H1 (cell line): ENCODE results near the gene BHLHE23. TPM values are rescaled to one million over a fixed set of nuclear protein-coding genes. Genes with fewer than 3 reads are reported as not detected.

Source experiments
- CTCF ChIA-PET: fragments of 300-600 bp; sonication (Branson Sonifier 250); formaldehyde crosslinking; loops from one replicate; lab custom pipeline; 2021; ENCODE audit not compliant: partially characterized antibody; lab: Charles Lee
- POLR2A ChIA-PET: fragments of 300-600 bp; sonication (Branson Sonifier 250); formaldehyde crosslinking; loops from one replicate; lab custom pipeline; 2021; ENCODE audit warnings: inconsistent platforms; ENCODE audit not compliant: partially characterized antibody; lab: Charles Lee
- DNase-seq, 2 experiments: peaks; one replicate each; pipeline versions ENCODE4 v3.0.0 to v3.0.0-alpha.2; 2010 to 2022; ENCODE audit warnings: low spot score in 2 of 2, low read depth in 1 of 2, mixed read lengths in 1 of 2
- FAIRE-seq: peaks from 2 replicates; lab custom pipeline; 2011; peaks lifted over from hg19 to GRCh38; lab: Jason Lieb, UNC
- H2AFZ ChIP-seq: 2 replicates; pipeline ENCODE4 v1.8.1; 2012; ENCODE audit warnings: low read length, inconsistent platforms
- H2AK5ac ChIP-seq: 2 replicates; pipeline ENCODE4 v1.6.1; 2013; ENCODE audit warnings: low read depth, low read length
- H2BK120ac ChIP-seq: replicated peaks from 2 replicates; pipeline ENCODE3; 2013; ENCODE audit warnings: low read depth, low read length, inconsistent platforms
- H2BK12ac ChIP-seq: 2 replicates; pipeline ENCODE4 v1.6.1; 2013; ENCODE audit warnings: low read depth, low read length
- H2BK15ac ChIP-seq: 2 replicates; pipeline ENCODE4 v1.6.1; 2013; ENCODE audit warnings: low read length
- H2BK20ac ChIP-seq: 2 replicates; pipeline ENCODE4 v1.6.1; 2013; ENCODE audit warnings: low read length
- H2BK5ac ChIP-seq: 2 replicates; pipeline ENCODE4 v1.6.1; 2013; ENCODE audit warnings: low read depth, low read length
- H3K14ac ChIP-seq: 2 replicates; pipeline ENCODE4 v1.6.1; 2013; ENCODE audit warnings: inconsistent platforms; ENCODE audit not compliant: insufficient read length
- H3K18ac ChIP-seq: 2 replicates; pipeline ENCODE4 v1.6.1; 2013; ENCODE audit warnings: low read length; ENCODE audit errors: extremely low read depth
- H3K23ac ChIP-seq: 2 replicates; pipeline ENCODE4 v1.6.1; 2013; ENCODE audit warnings: inconsistent platforms; ENCODE audit not compliant: insufficient read length
- H3K23me2 ChIP-seq: 2 replicates; pipeline ENCODE4 v1.6.1; 2013; ENCODE audit warnings: low read depth, low read length
- H3K27ac ChIP-seq: 2 replicates; pipeline ENCODE4 v1.6.1; 2011; ENCODE audit warnings: low read depth, low read length, inconsistent platforms
- H3K27me3 ChIP-seq, 4 experiments: replicated peaks in 1 of 4; 1 replicate in 1 of 4; 2 replicates in 3 of 4; pipeline versions ENCODE4 v1.6.1 to v1.8.1; 2011 to 2013; ENCODE audit warnings: low read length in 3 of 4, mild to moderate bottlenecking in 3 of 4, inconsistent platforms in 2 of 4, mixed read lengths in 2 of 4, moderate library complexity in 1 of 4; ENCODE audit not compliant: control insufficient read depth in 3 of 4, insufficient read depth in 3 of 4; ENCODE audit errors: extremely low read depth in 1 of 4
- H3K36me3 ChIP-seq, 4 experiments: 2 replicates each; pipeline versions ENCODE4 v1.6.1 to v1.8.1; 2011 to 2013; ENCODE audit warnings: mild to moderate bottlenecking in 4 of 4, low read length in 3 of 4, moderate library complexity in 2 of 4, control low read depth in 1 of 4, inconsistent platforms in 1 of 4; ENCODE audit not compliant: insufficient read depth in 4 of 4, control insufficient read depth in 2 of 4
- H3K4ac ChIP-seq: replicated peaks from 2 replicates; pipeline ENCODE3; 2013; ENCODE audit warnings: low read length, low read depth, mixed read lengths, inconsistent platforms; ENCODE audit not compliant: insufficient read length
- H3K4me1 ChIP-seq, 4 experiments: replicated peaks in 1 of 4; 1 replicate in 1 of 4; 2 replicates in 3 of 4; pipeline versions ENCODE4 v1.6.1 to v1.8.1; 2011 to 2013; ENCODE audit warnings: low read length in 3 of 4, inconsistent platforms in 2 of 4, mixed read lengths in 1 of 4; ENCODE audit not compliant: insufficient read depth in 4 of 4, control insufficient read depth in 3 of 4
- H3K4me2 ChIP-seq, 2 experiments: 2 replicates each; pipeline versions ENCODE4 v1.6.1 to v1.8.1; 2011 to 2013; ENCODE audit warnings: low read depth in 2 of 2, low read length in 2 of 2, control low read depth in 1 of 2, inconsistent platforms in 1 of 2, mild to moderate bottlenecking in 1 of 2; ENCODE audit not compliant: insufficient read depth in 1 of 2
- H3K4me3 ChIP-seq, 4 experiments: fragments of 200-600, 300-600 bp in 1 of 4; sonication (generic), shearing (Covaris generic), sonication (Bioruptor Twin) in 1 of 4; 2 replicates each; pipeline versions ENCODE4 v1.5.1 to v1.8.1; 2011 to 2016; ENCODE audit warnings: low read length in 4 of 4, low read depth in 3 of 4, control low read depth in 2 of 4, inconsistent platforms in 2 of 4, mild to moderate bottlenecking in 2 of 4, mixed read lengths in 1 of 4, moderate library complexity in 1 of 4; ENCODE audit not compliant: insufficient read depth in 2 of 4; ENCODE audit errors: extremely low read depth in 1 of 4
- H3K56ac ChIP-seq: replicated peaks from 2 replicates; pipeline ENCODE3; 2013; ENCODE audit warnings: low read depth, mild to moderate bottlenecking, mixed read lengths, low read length, inconsistent platforms; ENCODE audit not compliant: insufficient read length
- H3K79me1 ChIP-seq: 2 replicates; pipeline ENCODE4 v1.6.1; 2013; ENCODE audit warnings: low read depth, low read length, control low read depth
- H3K79me2 ChIP-seq, 2 experiments: 2 replicates each; pipeline versions ENCODE4 v1.6.1 to v1.8.1; 2012 to 2013; ENCODE audit warnings: low read length in 2 of 2, mild to moderate bottlenecking in 2 of 2, inconsistent platforms in 1 of 2; ENCODE audit not compliant: insufficient read depth in 2 of 2, control insufficient read depth in 1 of 2
- H3K9ac ChIP-seq, 4 experiments: replicated peaks in 1 of 4; 1 replicate in 1 of 4; 2 replicates in 3 of 4; pipeline versions ENCODE4 v1.6.1 to v1.8.1; 2011 to 2013; ENCODE audit warnings: low read depth in 3 of 4, low read length in 3 of 4, control low read depth in 2 of 4, mild to moderate bottlenecking in 2 of 4, moderate library complexity in 2 of 4, inconsistent platforms in 1 of 4; ENCODE audit errors: extremely low read depth in 1 of 4
- H3K9me3 ChIP-seq, 2 experiments: 2 replicates each; pipeline versions ENCODE4 v1.6.1 to v1.8.1; 2012 to 2013; ENCODE audit warnings: mild to moderate bottlenecking in 2 of 2, moderate library complexity in 2 of 2, control low read depth in 1 of 2, inconsistent platforms in 1 of 2, low read depth in 1 of 2, low read length in 1 of 2, mixed read lengths in 1 of 2; ENCODE audit not compliant: insufficient read depth in 2 of 2
- H4K20me1 ChIP-seq, 2 experiments: replicated peaks in 1 of 2; 2 replicates each; pipeline versions ENCODE3 to v1.8.1; 2011 to 2013; ENCODE audit warnings: inconsistent platforms in 2 of 2, low read length in 2 of 2, mild to moderate bottlenecking in 1 of 2; ENCODE audit not compliant: insufficient read depth in 2 of 2, control insufficient read depth in 1 of 2
- H4K5ac ChIP-seq: 2 replicates; pipeline ENCODE4 v1.6.1; 2013; ENCODE audit warnings: low read length, low read depth, mixed read lengths, inconsistent platforms; ENCODE audit not compliant: insufficient read length
- H4K8ac ChIP-seq: 2 replicates; pipeline ENCODE4 v1.8.0; 2013; ENCODE audit warnings: mild to moderate bottlenecking, moderate library complexity, low read length, inconsistent platforms; ENCODE audit not compliant: insufficient read depth; ENCODE audit errors: extremely low read depth
- H4K91ac ChIP-seq: replicated peaks from 2 replicates; pipeline ENCODE3; 2013; ENCODE audit warnings: low read length, mixed read lengths, inconsistent platforms; ENCODE audit not compliant: insufficient read length
- ASH2L ChIP-seq: fragments of 200-600, 300-600 bp; sonication (generic); IDR thresholded peaks from one replicate; pipeline ENCODE4 v1.7.1; 2017; ENCODE audit warnings: low read length
- BCL11A ChIP-seq, 2 experiments: IDR thresholded peaks; one replicate each; pipeline ENCODE4 v1.6.1; 2011; ENCODE audit warnings: low read depth in 2 of 2, low read length in 2 of 2, mild to moderate bottlenecking in 2 of 2
- BRCA1 ChIP-seq: IDR thresholded peaks from 2 replicates; pipeline ENCODE4 v1.6.1; 2012; ENCODE audit warnings: low read depth, low read length, improper control_type of control experiment
- CREB1 ChIP-seq: IDR thresholded peaks from 2 replicates; pipeline ENCODE4 v1.6.1; 2012; ENCODE audit warnings: inconsistent platforms
- EGR1 ChIP-seq: IDR thresholded peaks from 2 replicates; pipeline ENCODE4 v1.6.1; 2011; ENCODE audit warnings: low read depth, low read length, borderline replicate concordance
- EZH2 ChIP-seq: fragments of 200-600 bp; sonication (generic); IDR thresholded peaks from 2 replicates; pipeline ENCODE4 v1.7.1; 2012; ENCODE audit warnings: low read depth, mild to moderate bottlenecking, moderate library complexity, low read length, inconsistent platforms; ENCODE audit not compliant: severe bottlenecking
- NANOG ChIP-seq: IDR thresholded peaks from 2 replicates; pipeline ENCODE4 v1.6.1; 2011; ENCODE audit warnings: low read length, low read depth, mild to moderate bottlenecking, inconsistent platforms; ENCODE audit not compliant: insufficient read depth, poor library complexity, severe bottlenecking
- POLR2AphosphoS5 ChIP-seq: IDR thresholded peaks from 2 replicates; pipeline ENCODE4 v1.6.1; 2011; ENCODE audit warnings: low read depth, low read length
- RAD21 ChIP-seq, 2 experiments: IDR thresholded peaks in 1 of 2; conservative IDR thresholded peaks in 1 of 2; 2 replicates each; pipeline ENCODE4 v1.6.1; 2011; ENCODE audit warnings: low read depth in 2 of 2, low read length in 2 of 2, improper control_type of control experiment in 1 of 2, inconsistent platforms in 1 of 2, mild to moderate bottlenecking in 1 of 2, moderate library complexity in 1 of 2
- SRF ChIP-seq: IDR thresholded peaks from 2 replicates; pipeline ENCODE4 v1.6.1; 2011; ENCODE audit warnings: mild to moderate bottlenecking, low read depth, low read length, moderate library complexity
- SUZ12 ChIP-seq: fragments of 200-600 bp; sonication (generic); IDR thresholded peaks from 2 replicates; pipeline ENCODE4 v1.6.1; 2012; ENCODE audit warnings: mild to moderate bottlenecking, inconsistent platforms, low read length, moderate library complexity, mixed read lengths
- TAF7 ChIP-seq: optimal IDR thresholded peaks from 2 replicates; pipeline ENCODE3; 2011; ENCODE audit warnings: low read depth, mild to moderate bottlenecking, inconsistent platforms, low read length, moderate library complexity, borderline replicate concordance
- TBP ChIP-seq: IDR thresholded peaks from 2 replicates; pipeline ENCODE4 v1.6.1; 2011; ENCODE audit warnings: low read depth, low read length, improper control_type of control experiment
- TCF12 ChIP-seq: IDR thresholded peaks from 2 replicates; pipeline ENCODE4 v1.6.1; 2011; ENCODE audit warnings: low read depth, mild to moderate bottlenecking, low read length
- WGBS, 2 experiments: shearing (Covaris generic) in 1 of 2; methylation state at CpG; one replicate each; pipeline versions ENCODE4 v1.1.6 to v1.1.7; 2013 to 2015; ENCODE audit warnings: low lambda C conversion rate in 2 of 2, mixed read lengths in 2 of 2, inconsistent platforms in 1 of 2, low coverage in 1 of 2, missing lambda C conversion rate in 1 of 2; ENCODE audit not compliant: insufficient replicate concordance in 2 of 2, insufficient coverage in 1 of 2, insufficient read length in 1 of 2; ENCODE audit errors: extremely low coverage in 1 of 2, missing lambda C conversion rate in 1 of 2; 5-methylcytosine and 5-hydroxymethylcytosine counted together
- polyA plus RNA-seq, 7 experiments: library from polyadenylated mRNA; depleted of rRNA in 3 of 7; stranded (reverse) in 5 of 7; unstranded in 2 of 7; fragments of >200 nt in 5 of 7; fragments of 200-250 nt in 2 of 7; gene quantifications; 1 replicate in 5 of 7; 2 replicates in 1 of 7; 4 replicates in 1 of 7; pipeline versions ENCODE4 v1.2.1 to v1.2.3, GENCODE V29; 2011 to 2013; ENCODE audit warnings: missing spikeins in 2 of 7, mixed read lengths in 2 of 7
- total RNA-seq: library from RNA; stranded (reverse); fragmentation: NEBNext Ultra II Directional; extraction: Animal tissue kit (Norgen Biotek cat#: 25700); gene quantifications from 2 replicates; pipeline ENCODE4 v1.2.1, GENCODE V29; 2021
- TF ChIP-seq, protein P1 (sequence below): IDR thresholded peaks from 2 replicates; pipeline ENCODE4 v1.6.1; 2012; ENCODE audit warnings: inconsistent platforms

BHLHE23 gene
- total and polyA plus RNA-seq, 2 of the 8 experiments (the other 6 are each of a cell fraction or from before 2014, with no cell fraction given), result 0.47 TPM; not detected in 1

DNA sequence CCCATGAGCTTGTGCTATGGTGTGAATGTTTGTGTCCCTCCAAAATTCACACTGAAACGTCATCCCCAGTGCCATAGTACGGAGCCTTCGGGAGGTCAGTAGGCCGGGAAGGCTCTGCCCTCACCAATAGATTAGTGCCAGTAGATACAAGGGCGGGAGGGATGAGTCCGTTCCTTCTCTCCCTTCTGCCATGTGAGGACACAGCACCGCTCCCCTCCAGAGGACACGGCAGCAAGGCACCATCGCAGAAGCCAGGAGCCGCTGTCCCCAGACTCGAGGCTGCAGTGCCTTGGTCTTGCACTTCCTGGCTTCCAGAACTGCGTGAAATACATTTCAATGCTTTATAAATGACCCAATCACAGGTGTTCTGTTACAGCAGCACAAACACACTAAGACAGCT is 39.2 kb upstream of the BHLHE23 start:
- Histone ChIP-seq H3K14ac (no peak overlapping the region), H4K8ac (no peak overlapping the region), H3K4me3 (no peak overlapping the region), H4K5ac (no peak overlapping the region), H3K23me2 (no peaks in the 10 kb centered on the region), H3K4me1 (no peaks in the 10 kb centered on the region), H3K56ac (no peak overlapping the region), H2AFZ (no peak overlapping the region), H2BK20ac (no peak overlapping the region), H3K79me2 (no peaks in the 10 kb centered on the region), H2BK15ac (no peak overlapping the region), H3K27ac (no peak overlapping the region), H3K27me3 (no peaks in the 10 kb centered on the region), H3K4me2 (no peak overlapping the region), H3K23ac (no peak overlapping the region), H3K36me3 (no peaks in the 10 kb centered on the region), H4K91ac (no peak overlapping the region), H3K4ac (no peak overlapping the region), H3K18ac (no peak overlapping the region), H3K9me3 (peaks cover 6 to 19% of the 10 kb centered on the region in 2 experiments; a peak in 1 of 4 replicates), H3K79me1 (no peaks in the 10 kb centered on the region), H3K9ac (no peak overlapping the region), H4K20me1 (no peaks in the 10 kb centered on the region), H2AK5ac (no peak overlapping the region), H2BK120ac (no peak overlapping the region), H2BK5ac (no peak overlapping the region), H2BK12ac (no peak overlapping the region)
- FAIRE-seq, result no peak
- POLR2A ChIA-PET, result interaction anchor here (1.2 kb wide), 1 partner anchor 12 kb away, joined by 3 read pairs; no protein-coding TSS in a partner anchor
- CTCF ChIA-PET, result interaction anchor here (1.3 to 1.5 kb wide), 2 partner anchors 74 to 87 kb away, joined by 3 to 4 read pairs; no protein-coding TSS in a partner anchor
- DNase-seq, result no peak
- 91% methylated on average over 12 of the region's 12 CpGs; no CpG with 5 or more reads in 1 of the 2 experiments for WGBS, 2 experiments
- no peak for TF ChIP-seq BCL11A (IDR thresholded peaks at IDR 0.05; ENCODE audit: low read depth in 2 of 2, low read length in 2 of 2)
- TF ChIP-seq TBP, result no peak
- TF ChIP-seq EGR1, result no peak
- TF ChIP-seq POLR2AphosphoS5, result no peak
- no peak for TF ChIP-seq ASH2L
- TF ChIP-seq TAF7, result no peak
- no peak for TF ChIP-seq TCF12
- TF ChIP-seq EZH2, result no peak
- no peak for TF ChIP-seq CREB1
- no peak for TF ChIP-seq SRF
- TF ChIP-seq RAD21 (IDR thresholded peaks at IDR 0.05 in 1 of 2, conservative IDR thresholded peaks at IDR 0.05 in 1 of 2; ENCODE audit: low read depth in 2 of 2, low read length in 2 of 2), result no peak
- TF ChIP-seq, protein P1, sequence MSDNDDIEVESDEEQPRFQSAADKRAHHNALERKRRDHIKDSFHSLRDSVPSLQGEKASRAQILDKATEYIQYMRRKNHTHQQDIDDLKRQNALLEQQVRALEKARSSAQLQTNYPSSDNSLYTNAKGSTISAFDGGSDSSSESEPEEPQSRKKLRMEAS, result no peak
- TF ChIP-seq NANOG, result no peak
- TF ChIP-seq BRCA1, result no peak
- TF ChIP-seq SUZ12, result no peak
